Kasumi-1 (cell line): ENCODE measurements around the gene BCL11A.

Experiments used
- DNase-seq, 2 experiments: peaks; one replicate each; lab custom pipeline; 2025; lab: John Stamatoyannopoulos, UW

BCL11A gene

DNA sequence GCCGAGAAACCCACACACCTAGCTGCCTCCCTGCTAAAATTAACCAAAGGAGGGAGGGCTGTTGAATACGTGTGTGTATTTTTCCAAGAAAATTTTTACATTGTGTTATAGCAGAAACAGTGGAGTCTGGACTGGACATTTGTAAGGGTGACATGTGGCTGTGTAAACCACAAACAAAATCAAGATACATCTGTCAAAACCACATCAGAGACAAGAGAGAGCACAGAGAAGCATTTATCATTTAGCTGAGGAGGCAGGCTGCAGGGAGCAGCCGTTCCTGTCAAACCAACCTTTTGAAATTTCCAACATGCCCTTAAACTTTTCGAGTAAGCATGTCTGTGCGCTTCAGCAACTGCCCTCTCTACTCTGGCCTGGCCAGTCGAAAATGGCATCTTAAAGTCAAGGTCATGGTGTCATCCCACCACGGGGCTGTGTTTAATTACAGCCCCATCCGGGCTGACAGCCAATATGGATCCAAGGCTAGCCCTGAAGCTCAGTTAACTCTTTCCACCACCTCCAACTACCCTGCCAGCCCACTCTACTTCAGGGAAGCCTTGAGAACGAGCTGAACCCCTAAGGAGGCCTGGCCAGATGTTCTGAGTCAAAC lies 8.4 kb downstream of the BCL11A start:
- DNase-seq, result no peak

DNA sequence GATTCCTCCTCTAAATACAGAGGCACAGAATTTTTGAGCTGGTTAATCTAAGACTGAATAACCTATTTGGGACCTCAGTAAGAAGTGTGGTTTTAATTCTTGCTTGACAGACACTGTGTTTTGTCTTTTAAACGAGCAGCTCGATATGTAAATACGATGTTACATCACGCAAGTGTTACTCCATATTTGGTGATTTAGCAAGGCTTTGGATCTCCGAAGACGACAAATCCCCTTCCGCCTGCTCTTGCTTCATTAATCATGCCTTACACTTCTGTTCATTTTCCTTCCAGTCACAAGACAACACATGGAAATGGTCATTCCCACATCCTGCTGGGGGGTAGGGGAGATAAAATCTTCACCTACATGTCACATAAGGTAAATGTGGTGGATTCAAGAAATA lies 9.4 kb downstream of the BCL11A start:
- DNase-seq, result no peak

DNA sequence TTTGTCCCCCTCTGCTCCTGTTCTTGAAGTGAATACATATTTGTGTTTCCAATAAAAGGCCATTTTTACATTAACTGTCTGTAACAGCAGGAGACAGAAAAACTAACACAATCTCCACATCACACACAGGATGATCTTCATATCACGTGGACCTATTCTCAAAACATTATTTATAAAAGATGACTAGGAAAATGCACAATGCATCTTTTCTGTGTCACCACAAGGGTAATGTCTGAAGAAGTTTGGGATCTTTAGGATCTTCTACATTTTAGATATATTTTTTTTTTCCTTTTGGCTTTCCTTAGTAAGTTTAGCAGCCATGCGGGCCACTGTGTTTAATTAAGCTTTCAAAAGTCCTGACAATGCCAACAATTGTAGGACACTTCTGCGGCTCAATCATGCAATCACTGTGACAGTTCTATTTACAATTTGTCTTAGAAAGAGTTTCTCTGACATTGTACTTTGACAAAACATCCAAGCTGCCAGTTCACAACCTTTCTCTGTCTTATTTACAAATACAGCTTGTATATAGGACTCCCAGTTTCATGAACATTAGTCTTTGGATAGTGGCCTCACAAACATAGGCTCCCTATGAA lies 12.3 kb downstream of the BCL11A start:
- no peak for DNase-seq

DNA sequence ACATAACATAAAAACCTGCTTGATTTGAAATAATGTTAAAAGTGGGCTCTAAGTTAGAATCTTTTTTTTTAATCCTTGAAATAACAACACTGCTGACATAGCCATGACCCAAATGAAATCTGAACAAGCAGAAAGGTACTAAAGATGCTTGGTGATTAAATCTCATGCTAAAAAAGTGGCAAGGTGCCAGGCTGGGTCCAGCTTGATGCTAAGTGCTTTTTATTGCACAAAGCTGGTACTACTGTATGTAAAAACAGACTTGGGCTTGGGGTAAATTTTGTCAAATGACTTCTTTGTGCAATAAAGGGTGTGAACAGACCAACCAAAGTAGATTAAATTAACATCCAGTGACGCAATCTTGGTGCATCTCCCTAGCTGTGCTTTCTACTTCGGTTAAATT lies 13.4 kb downstream of the BCL11A start:
- DNase-seq, result no peak

DNA sequence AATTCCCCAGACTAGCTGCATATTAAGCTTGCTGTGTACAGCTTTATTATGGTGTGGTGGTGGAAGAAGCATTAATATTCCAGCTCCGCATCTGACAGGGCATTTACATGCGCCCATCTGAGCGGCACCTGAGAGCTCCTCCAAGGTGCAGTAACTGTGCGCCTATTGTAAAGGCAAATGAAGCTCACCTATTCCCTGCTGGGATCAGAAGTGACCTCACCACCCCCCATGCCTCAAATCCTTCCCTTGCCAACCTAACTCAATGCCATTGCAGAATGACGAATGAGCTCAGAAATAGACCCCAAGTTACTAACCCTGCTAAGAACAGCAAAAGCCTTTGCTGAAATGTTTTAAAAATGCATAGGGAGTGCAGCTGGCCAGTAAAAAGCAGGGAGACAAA lies 14.3 kb downstream of the BCL11A start:
- DNase-seq, result no peak

DNA sequence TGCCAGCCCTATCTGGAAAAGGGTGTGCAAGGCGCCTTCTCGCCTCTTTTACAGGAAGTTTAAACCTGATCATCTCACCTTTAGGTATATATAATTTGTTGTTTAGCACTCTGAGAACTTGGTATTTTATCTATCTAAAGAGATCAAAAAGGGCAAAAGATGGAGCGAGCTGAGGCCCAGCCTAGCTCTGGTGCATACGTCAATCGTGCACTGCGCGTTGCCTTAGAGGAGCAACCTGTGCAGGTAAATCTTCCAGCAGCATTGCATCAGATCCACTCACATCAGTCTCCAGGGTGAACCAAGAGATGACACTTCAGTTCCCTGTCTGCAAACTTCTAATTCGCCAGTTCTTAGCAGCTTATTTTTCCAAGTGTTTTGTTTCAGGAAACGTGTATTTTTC lies 15.4 kb downstream of the BCL11A start:
- DNase-seq, result no peak

DNA sequence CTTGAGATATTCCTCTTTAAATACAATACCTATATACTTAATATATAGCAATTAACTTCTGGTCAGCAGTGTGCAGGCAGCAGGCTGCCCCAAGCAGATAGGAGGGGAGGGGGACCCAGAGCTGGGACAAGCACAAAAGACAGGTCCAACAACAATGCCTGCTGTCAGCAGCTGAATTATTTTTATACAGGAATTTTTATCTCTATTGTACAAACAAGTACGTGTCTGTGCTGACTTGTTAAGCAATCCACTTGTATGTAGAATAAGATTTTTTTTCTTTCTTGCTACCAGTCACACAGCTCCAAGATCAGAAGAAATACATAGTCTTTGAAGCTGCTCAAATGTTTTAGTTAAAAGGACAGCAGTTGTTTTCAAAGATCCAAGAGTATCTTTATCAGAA lies 16.7 kb downstream of the BCL11A start:
- no peak for DNase-seq

DNA sequence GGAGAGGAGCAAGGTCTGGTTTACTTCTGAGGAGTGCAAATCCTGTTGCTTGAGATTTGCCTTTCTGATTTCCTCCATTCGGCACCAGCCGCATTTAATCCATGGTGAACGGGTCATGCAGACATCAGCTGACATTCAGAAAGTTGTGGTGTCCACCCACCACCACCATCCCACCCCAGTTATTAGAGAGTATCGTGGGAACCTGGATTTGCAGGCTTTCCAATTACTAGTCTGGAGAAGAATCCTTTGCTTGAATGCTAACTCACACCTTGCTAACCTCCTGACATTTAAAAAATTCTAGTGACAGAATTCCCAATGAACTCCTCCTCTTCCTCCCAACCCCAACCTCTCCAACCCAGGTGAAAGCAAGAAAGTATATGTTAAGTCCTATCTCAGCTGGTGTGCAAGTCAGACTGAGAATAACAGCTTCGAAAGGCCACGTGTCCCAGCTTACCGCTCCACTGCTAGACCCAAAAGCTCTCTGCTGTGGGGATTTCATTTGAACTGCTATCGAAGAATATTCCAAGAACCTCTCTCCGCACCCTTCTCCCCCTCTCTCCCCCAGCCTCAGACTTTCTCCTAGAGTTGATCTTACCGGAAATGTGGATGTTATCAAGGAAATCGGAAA lies 17.7 kb downstream of the BCL11A start:
- no peak for DNase-seq

DNA sequence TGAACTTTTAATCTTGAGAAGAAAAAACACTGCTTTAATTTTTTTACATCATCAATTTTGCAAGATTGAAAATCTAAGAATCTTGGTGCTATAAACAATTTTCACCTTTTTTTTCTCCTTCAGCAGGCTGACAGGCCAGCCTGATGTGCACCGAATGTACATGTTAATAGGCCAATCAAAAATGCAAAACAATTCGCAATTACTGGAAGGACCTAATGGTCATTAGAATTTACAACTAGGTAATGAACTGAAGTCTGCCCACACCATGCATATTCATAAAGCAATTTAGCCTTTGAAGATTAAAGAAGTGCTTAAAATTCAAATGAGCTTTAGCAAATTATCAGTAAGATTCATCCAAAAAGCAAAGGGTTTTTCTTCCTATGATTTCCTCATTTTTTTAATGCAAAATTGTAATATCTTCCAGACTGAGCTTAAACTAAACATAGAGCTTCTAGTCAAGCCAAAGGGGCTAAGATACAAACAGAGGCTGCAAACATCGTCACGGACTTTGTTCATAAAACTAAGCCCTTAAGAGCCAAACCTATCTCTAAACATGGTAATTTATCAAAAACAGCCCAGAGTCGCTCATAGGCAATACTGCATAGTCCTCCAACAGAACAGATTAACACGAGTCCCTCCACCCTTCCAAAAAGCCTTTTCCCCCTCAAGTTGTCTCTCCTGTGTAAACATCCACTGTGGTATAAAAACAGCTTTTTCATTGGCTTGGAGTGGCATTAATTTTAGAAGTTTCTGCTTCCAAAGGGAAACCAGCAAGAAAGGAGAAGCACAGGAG lies 18.4 kb downstream of the BCL11A start:
- DNase-seq, result no peak

DNA sequence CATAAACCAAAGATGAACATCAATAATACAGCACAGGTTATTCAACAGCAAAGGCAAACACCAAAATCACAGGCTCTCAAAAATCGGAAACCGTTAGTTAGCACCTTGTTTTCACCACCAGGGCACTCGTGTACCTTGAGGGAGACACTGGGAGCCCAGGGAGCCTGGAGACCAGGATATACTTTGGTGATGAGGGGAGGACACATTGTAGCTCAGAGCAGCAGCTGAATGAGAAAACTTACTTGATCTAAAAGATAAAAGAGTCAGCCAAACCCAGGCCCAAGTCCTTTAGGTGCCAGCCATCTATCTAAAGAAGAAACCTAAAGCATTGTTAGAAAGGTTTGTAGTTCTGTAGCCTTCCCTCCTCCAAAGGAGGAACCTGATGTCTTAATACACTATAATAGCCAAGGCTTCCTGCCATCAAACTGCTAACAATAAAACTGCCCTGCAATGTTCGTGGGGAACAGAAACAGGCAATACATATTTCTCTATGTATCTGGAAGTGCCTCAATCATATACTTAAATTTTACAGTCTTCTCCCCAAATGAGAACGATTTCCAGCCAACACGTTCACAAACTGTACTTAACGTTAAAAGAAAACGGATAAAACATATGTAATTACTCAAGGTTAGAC lies 19.3 kb downstream of the BCL11A start:
- peak in 1 of 2 experiments; percentile 18 for DNase-seq

DNA sequence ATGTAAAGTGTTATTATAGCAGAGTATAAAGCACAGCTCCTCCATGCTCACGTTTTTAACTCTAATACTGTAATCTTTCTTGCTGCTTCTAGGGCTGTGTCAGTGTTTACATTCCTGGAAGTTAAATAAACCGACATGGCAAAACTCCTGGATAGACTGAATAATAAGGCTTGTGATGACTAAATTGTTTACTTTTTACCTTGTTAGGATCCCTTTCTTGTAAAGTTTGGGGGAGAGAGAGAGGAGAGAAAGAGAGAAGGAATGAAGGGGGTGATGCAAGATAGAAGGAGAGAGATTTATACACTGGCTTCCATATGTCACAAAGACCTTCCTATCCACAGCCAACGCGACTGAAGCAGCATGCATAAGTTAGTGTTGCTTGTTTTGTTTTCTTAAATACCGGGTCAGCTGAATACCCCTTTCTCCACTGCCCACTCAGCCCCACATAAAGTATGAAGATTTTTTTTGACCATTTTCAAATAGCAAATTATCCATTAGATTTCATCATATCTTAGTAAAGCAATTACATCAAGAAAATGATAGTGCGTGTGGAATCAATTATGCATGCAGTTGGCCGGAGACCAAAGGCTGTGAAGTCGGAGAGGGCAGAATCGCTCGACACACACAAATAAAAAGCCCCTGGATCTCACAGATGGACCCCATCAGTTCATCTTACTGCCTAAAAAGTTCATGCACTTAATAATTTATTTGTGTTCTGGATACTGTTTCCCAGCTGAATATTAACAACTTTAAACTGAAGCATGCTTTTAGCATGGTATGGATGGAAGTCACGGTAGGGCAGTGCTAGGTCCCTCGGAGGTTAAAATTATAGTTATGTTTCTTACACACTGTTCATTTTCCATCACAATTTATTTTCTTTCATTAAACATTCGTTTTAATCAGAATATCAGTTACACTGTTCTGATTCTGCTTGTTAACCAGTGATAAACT lies 20.1 kb downstream of the BCL11A start:
- no peak for DNase-seq

DNA sequence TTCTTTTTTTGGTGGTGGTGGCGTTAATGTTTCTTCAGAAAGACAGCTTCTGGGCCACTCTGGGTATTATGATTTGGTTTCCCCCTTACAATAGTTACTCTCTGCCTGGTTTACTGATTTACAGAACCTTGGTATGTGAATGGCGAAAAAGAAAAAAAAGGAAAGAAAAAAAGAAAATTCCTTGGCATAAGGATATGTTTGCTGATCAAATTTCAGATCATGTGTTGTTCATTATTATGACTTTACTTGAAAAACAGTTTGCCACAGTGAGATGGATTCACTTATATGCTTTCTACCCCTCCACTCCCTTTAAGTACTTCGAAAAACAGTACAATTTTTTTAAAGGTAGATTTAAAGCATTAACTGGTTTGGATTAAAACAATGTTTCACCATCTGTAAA lies 21.0 kb downstream of the BCL11A start:
- no peak for DNase-seq

DNA sequence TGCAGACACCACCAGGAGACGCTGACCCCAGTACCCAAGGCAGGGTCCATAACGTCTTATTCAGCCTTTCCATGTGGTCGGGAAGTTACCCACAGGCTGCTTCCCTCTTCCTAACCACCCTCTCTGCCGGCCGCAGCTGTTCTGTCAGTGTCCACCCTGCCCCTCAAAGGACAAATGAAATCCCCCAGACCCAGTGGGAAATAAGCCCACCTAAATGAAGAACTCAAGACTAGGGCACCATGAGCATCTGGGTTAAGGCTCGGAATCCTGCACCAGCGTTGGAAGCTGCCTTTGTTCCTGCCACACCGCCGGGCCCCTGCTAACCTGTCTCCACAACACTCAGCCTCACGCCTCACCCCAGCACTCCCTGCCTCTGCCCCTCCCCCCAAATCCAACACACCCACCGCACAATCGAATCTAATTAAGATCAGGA lies 21.7 kb downstream of the BCL11A start:
- DNase-seq, result peak in 1 of 2 experiments; percentile 23

DNA sequence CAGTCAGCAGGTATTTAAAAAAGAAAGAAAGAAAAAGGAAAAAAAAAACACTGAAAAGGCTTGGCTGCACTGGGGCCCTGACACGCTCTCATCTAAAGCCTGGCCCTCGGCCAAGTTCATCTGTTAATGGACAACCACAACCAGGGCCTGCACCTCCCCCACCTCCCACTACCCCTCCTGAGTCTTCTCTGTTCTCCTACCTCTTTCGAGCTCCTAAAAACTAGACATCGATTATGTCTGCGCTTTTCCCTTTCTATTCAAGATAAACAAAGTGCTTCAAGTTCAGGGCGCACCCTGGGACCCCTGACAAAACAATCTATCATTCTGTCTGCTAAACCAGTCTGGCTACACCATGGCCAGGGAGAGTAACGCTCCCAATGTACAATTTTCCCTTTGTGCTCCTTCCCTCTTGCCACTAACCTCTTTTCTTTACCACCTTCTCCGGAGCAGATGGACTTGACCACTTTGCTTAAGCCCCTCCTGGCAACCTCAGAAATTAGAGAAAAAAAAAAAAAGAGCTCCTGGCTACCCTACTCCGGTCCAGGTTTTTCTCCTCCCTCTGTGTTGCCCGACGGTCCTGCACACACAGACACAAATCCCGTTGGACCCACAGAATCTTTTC lies 22.7 kb downstream of the BCL11A start:
- DNase-seq, result peak; percentile 41 to 72

DNA sequence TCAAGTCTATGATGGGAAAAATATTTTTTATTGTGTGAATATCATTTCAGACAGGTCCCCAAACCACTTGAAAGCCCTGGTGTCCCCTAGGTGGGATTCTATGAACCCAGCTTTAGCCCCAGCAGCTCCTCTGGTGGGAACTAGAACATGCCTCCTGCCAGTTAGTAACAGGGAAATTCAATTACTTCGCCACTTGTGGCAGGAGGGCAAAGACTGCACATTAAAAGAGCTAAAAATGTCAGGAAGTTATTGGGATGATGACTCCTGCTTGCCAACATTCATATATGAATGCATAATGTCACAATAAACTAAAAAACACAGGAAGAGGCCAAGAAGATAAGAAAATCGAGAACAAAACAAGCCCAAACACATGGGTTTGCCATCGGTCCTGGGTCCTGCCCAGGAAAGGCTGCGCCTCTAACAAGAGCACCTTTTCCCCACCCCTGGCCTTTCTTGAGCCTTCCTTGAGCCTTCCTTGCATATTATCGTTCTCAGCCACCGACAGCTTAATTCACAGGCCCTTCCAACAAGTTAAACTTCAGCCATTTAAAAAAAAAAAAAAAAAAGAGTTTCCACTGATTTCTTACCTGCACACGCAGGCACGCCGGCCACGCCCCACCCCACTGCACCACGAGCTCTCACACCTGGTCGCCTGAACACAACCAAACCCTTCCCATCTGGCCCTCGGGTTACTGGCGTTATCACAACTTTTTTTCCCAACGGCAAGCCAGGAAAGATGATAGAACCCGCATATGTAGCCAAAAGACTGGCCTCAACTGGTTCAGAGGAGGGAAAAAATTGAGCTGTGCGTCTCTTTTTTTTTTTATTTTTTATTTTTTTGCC lies 23.4 kb downstream of the BCL11A start:
- DNase-seq, result no peak

DNA sequence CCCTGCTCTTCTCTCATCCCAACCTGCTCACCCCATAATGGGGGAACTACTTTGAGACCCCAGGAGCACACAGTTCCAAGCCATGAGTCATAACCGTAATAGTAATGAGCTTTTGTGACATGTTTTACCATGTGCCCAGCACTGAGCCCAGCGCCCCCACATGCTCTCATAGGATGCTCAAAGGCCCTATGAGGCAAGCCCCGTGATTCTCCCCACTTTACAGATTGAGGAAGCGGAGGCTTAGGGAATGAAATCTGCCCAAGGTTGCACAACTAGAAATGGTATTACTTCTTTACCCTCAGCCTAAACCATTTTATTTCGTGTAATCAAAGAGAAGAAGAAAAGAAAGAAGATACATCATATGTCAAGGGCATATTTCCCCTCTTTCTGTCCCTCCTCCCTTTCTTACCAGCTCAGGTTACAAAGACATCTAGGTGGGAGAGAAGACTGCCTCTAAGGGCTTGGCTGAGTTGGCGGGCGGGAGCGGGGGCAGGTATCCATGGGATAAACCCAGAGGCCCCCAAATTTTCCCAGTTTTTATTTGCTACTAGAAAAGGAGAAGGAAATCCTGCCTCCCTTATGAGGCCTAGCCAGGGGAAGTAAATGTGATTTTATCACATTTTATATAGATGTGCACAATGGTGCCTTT lies 24.2 kb downstream of the BCL11A start:
- DNase-seq, result no peak

DNA sequence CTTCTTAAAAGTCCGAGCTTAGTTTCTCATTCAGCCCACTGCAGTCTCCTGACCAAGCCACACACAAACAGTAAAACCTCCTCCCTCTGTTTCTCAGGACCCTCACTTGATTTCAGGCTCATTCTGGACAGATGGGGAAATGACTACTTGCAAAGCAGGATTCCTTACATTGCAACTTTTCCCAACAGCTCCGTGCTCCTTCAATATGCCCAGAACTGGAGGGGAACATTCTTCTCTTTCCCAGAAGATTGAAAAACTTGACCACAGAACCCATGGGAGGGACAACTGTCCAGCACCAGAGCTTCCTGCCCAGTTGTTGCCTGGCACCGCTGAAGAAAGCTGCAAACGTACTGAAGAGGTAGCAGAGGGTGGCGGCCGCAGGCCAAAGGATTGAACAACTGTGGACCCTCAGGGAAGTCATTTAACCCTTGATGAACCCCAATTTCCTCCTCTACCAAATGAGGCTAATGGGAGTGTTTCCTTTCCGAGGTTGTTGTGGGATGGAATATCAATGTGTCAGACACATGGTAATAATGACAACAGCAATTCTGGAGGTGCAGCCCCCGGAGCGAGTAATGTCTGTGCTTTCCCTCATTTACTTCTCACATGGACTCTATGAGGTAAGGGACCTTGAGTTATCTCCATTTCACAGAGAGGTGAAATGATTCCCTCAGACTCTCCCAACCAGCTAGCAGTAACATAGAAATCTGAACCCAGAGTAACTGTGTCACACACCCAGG lies 25.0 kb downstream of the BCL11A start:
- no peak for DNase-seq

DNA sequence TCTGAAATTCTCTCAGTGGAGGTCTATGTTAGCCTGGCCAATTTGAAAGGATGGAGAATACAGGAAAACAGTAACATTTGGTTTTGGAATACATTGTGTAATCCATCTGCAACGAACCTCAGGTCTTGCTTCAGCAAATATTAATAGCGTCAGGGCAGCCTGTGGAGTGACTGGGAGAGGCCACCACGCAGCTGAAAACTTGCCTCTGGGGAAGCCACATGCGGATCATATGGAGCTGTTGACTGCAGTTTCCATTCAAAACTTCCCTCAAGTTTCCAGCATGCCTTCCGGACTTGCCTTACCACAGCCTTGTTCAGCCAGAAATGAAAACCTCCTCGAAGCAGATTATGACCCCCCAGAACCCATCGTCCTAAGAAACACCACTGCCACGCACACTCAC lies 25.7 kb downstream of the BCL11A start:
- no peak for DNase-seq

DNA sequence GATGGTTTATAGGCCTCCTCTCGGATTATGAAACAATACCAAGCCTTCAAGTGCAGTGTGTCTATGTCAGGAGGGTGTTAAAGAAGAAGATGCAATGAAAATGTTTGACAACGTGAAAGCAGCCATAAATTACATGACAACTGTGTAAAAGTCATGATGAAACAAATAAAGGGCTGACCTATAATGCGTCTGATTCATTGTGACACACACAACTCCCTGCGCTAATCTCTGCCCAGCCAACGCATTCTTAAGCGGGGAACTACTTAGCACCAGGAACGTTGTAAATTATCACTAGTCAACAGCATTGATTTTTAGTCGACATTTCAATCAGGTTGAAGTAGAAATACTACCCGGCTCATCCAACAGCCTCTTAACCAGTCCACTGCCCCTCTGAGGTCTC lies 26.8 kb downstream of the BCL11A start:
- DNase-seq, result no peak
